Limb (tissue), 2 donors: ENCODE measurements around the gene XRN1.

Experiments used
- DNase-seq, 2 donors: peaks; one replicate each; pipeline ENCODE4 v3.0.0-alpha.2; 2016; ENCODE audit errors: extremely low spot score in 2 of 2

XRN1 gene

GRCh38 chr3:142272200-142272891 lies 175.5 kb downstream of the XRN1 start:
- DNase-seq: no peak

- no peak for DNase-seq
These were observed 177.4 kb downstream of the XRN1 start for GRCh38 chr3:142270407-142270806.

- DNase-seq: no peak
These were observed 178.1 kb downstream of the XRN1 start for GRCh38 chr3:142269767-142270166.

- DNase-seq: no peak
These were observed 179.4 kb downstream of the XRN1 start for GRCh38 chr3:142268426-142268825.

GRCh38 chr3:142267269-142267668 lies 180.6 kb downstream of the XRN1 start:
- DNase-seq: no peak

GRCh38 chr3:142263112-142263511 lies 184.7 kb downstream of the XRN1 start:
- DNase-seq: no peak

- no peak for DNase-seq
These were observed 188.5 kb downstream of the XRN1 start for GRCh38 chr3:142259359-142259758.

- no peak for DNase-seq
These were observed 191.0 kb downstream of the XRN1 start for GRCh38 chr3:142256712-142257333.
